DMS153 treated with DMSO at 0.1 percent for 48 hours (cell line): ENCODE data around the gene SHISA6.

Experiments used
- DNase-seq: peaks from one replicate; lab custom pipeline; 2025; ENCODE audit not compliant: unreplicated experiment; lab: John Stamatoyannopoulos, UW

SHISA6 gene

GRCh38 chr17:11438673-11439072 lies 197.7 kb downstream of the SHISA6 start:
- DNase-seq = no peak

GRCh38 chr17:11441004-11441403 lies 200.0 kb downstream of the SHISA6 start:
- DNase-seq = no peak

- DNase-seq = no peak
Observed at GRCh38 chr17:11446316-11446715, 205.3 kb downstream of the SHISA6 start.

GRCh38 chr17:11454096-11454495 lies 213.1 kb downstream of the SHISA6 start:
- DNase-seq = no peak

- DNase-seq = no peak
Observed at GRCh38 chr17:11458279-11458678, 217.3 kb downstream of the SHISA6 start.

GRCh38 chr17:11459861-11460331 lies 218.9 kb downstream of the SHISA6 start:
- DNase-seq = no peak

- no peak for DNase-seq
Observed at GRCh38 chr17:11461993-11462548, 221.1 kb downstream of the SHISA6 start.

GRCh38 chr17:11467639-11468038 lies 226.6 kb downstream of the SHISA6 start:
- DNase-seq = no peak

GRCh38 chr17:11485336-11486100 lies 244.5 kb downstream of the SHISA6 start:
- no peak for DNase-seq

GRCh38 chr17:11486101-11486867 lies 245.3 kb downstream of the SHISA6 start:
- DNase-seq = no peak

- DNase-seq = no peak
Observed at GRCh38 chr17:11486868-11487310, 245.9 kb downstream of the SHISA6 start.

- DNase-seq = no peak
Observed at GRCh38 chr17:11487469-11487868, 246.5 kb downstream of the SHISA6 start.

- DNase-seq = no peak
Observed at GRCh38 chr17:11488407-11488806, 247.4 kb downstream of the SHISA6 start.

GRCh38 chr17:11490171-11490755 lies 249.2 kb downstream of the SHISA6 start:
- no peak for DNase-seq

GRCh38 chr17:11492511-11492910 lies 251.5 kb downstream of the SHISA6 start:
- DNase-seq = no peak

- DNase-seq = no peak
Observed at GRCh38 chr17:11493936-11494335, 252.9 kb downstream of the SHISA6 start.

GRCh38 chr17:11495613-11496012 lies 254.6 kb downstream of the SHISA6 start:
- no peak for DNase-seq

GRCh38 chr17:11499881-11500280 lies 258.9 kb downstream of the SHISA6 start:
- DNase-seq = no peak

GRCh38 chr17:11503308-11504035 lies 262.5 kb downstream of the SHISA6 start:
- no peak for DNase-seq

- no peak for DNase-seq
Observed at GRCh38 chr17:11506635-11507034, 265.6 kb downstream of the SHISA6 start.

- DNase-seq = no peak
Observed at GRCh38 chr17:11511696-11512095, 270.7 kb downstream of the SHISA6 start.
